Measurements from ENCODE around the gene IGFBP5. TPM values are rescaled to one million over a fixed set of nuclear protein-coding genes. Genes with fewer than 3 reads are reported as not detected.

Gene IGFBP5
- total RNA-seq, 1 experiment from 2014 or later: 0.20 TPM

GRCh38 chr2:216665242-216665641 lies 30.1 kb downstream of the IGFBP5 start:
- DNase-seq: no peak
- Mint-ChIP-seq H3K9me3 (ENCODE audit: unreplicated experiment) (no peaks in the 10 kb centered on the region), H3K27me3 (ENCODE audit: insufficient read depth, unreplicated experiment) (peaks cover 23% of the 10 kb centered on the region), H3K27ac (ENCODE audit: unreplicated experiment) (no peak overlapping the region), H3K36me3 (ENCODE audit: insufficient read depth, unreplicated experiment) (peaks cover 5% of the 10 kb centered on the region), H3K4me1 (ENCODE audit: low read depth, unreplicated experiment) (no peaks in the 10 kb centered on the region), H3K4me3 (ENCODE audit: unreplicated experiment) (no peak overlapping the region)
- Histone ChIP-seq H3K4me1 (no peaks in the 10 kb centered on the region), H3K9me3 (no peaks in the 10 kb centered on the region), H3K4me3 (ENCODE audit: low read depth, low read length) (no peak overlapping the region), H3K27me3 (replicated peaks; ENCODE audit: control insufficient read depth, insufficient read depth, low read length) (no peaks in the 10 kb centered on the region), H3K36me3 (ENCODE audit: control insufficient read depth, insufficient read depth, low read length) (no peaks in the 10 kb centered on the region)
- ChIA-PET CTCF (interaction anchor here (0.6 to 4.5 kb wide), 3 partner anchors 15 to 985 kb away, joined by 3 to 70 read pairs (median 3); no protein-coding TSS in a partner anchor), POLR2A (no interaction called here)
- no TSS peak for BruUV-seq (replicated peaks)
- TF ChIP-seq CTCF (IDR thresholded peaks at IDR 0.05; ENCODE audit: insufficient read depth in 1 of 2, low read depth in 1 of 2, low read length in 1 of 2, severe bottlenecking in 1 of 2, unreplicated experiment in 1 of 2): no peak
- intact Hi-C loops (cut with micrococcal nuclease; ENCODE audit: unreplicated experiment): loop anchor here (10.0 kb wide), 1 partner anchor 250 kb away; the partner anchor contains the start of gene SMARCAL1

GRCh38 chr2:216664593-216665034 lies 30.7 kb downstream of the IGFBP5 start:
- ChIA-PET CTCF (interaction anchor here (0.6 to 4.5 kb wide), 2 partner anchors 145 to 986 kb away, joined by 3 to 70 read pairs; no protein-coding TSS in a partner anchor), POLR2A (no interaction called here)
- Histone ChIP-seq H3K36me3 (ENCODE audit: control insufficient read depth, insufficient read depth, low read length) (no peaks in the 10 kb centered on the region), H3K4me3 (ENCODE audit: low read depth, low read length) (no peak overlapping the region), H3K27me3 (replicated peaks; ENCODE audit: control insufficient read depth, insufficient read depth, low read length) (no peaks in the 10 kb centered on the region), H3K4me1 (no peaks in the 10 kb centered on the region), H3K9me3 (no peaks in the 10 kb centered on the region)
- Mint-ChIP-seq H3K4me1 (ENCODE audit: low read depth, unreplicated experiment) (no peaks in the 10 kb centered on the region), H3K27ac (ENCODE audit: unreplicated experiment) (no peak overlapping the region), H3K27me3 (ENCODE audit: insufficient read depth, unreplicated experiment) (peaks cover 17% of the 10 kb centered on the region), H3K36me3 (ENCODE audit: insufficient read depth, unreplicated experiment) (peaks cover 5% of the 10 kb centered on the region), H3K9me3 (ENCODE audit: unreplicated experiment) (no peaks in the 10 kb centered on the region), H3K4me3 (ENCODE audit: unreplicated experiment) (no peak overlapping the region)
- TF ChIP-seq CTCF (IDR thresholded peaks at IDR 0.05; ENCODE audit: insufficient read depth in 1 of 2, low read depth in 1 of 2, low read length in 1 of 2, severe bottlenecking in 1 of 2, unreplicated experiment in 1 of 2): peak in 1 of 2 experiments; percentile 28
- intact Hi-C loops (cut with micrococcal nuclease; ENCODE audit: unreplicated experiment): loop anchor here (10.0 kb wide), 1 partner anchor 250 kb away; the partner anchor contains the start of gene SMARCAL1
- no peak for DNase-seq
- BruUV-seq (replicated peaks): no TSS peak

- H3K9me3 ChIP-seq: no peaks in the 10 kb centered on the region
- no peaks in the 10 kb centered on the region for H3K4me1 ChIP-seq
- Mint-ChIP-seq H3K4me3 (ENCODE audit: unreplicated experiment) (no peak overlapping the region), H3K36me3 (ENCODE audit: insufficient read depth, unreplicated experiment) (peaks cover 5% of the 10 kb centered on the region), H3K4me1 (ENCODE audit: low read depth, unreplicated experiment) (no peaks in the 10 kb centered on the region), H3K9me3 (ENCODE audit: unreplicated experiment) (no peaks in the 10 kb centered on the region), H3K27me3 (ENCODE audit: insufficient read depth, unreplicated experiment) (peaks cover 10% of the 10 kb centered on the region), H3K27ac (ENCODE audit: unreplicated experiment) (no peak overlapping the region)
- POLR2A ChIA-PET: no interaction called here
- no peaks in the 10 kb centered on the region for H3K27me3 ChIP-seq (replicated peaks; ENCODE audit: control insufficient read depth, insufficient read depth, low read length)
- TF ChIP-seq CTCF (IDR thresholded peaks at IDR 0.05; ENCODE audit: insufficient read depth in 1 of 2, low read depth in 1 of 2, low read length in 1 of 2, severe bottlenecking in 1 of 2, unreplicated experiment in 1 of 2): no peak
- BruUV-seq (replicated peaks): no TSS peak
- intact Hi-C loops (cut with micrococcal nuclease; ENCODE audit: unreplicated experiment): loop anchor here (10.0 kb wide), 1 partner anchor 249 kb away; the partner anchor contains the start of gene SMARCAL1
- CTCF ChIA-PET: interaction anchor here (1.8 kb wide), 1 partner anchor 144 kb away, joined by 5 read pairs; no protein-coding TSS in a partner anchor
- no peak overlapping the region for H3K4me3 ChIP-seq (ENCODE audit: low read depth, low read length)
- DNase-seq: no peak
- H3K36me3 ChIP-seq (ENCODE audit: control insufficient read depth, insufficient read depth, low read length): no peaks in the 10 kb centered on the region
Observed at GRCh38 chr2:216663846-216664245, 31.5 kb downstream of the IGFBP5 start.
